Stimulated activated CD4-positive, alpha-beta T cell treated with anti-CD3 and anti-CD28 coated beads, Interleukin-4, amount 100 ng/mL, for 4 hours (primary cell): ENCODE data around the gene ASIC2.

ENCODE experiments used
- DNase-seq, 2 experiments: peaks; one replicate each; pipeline ENCODE4 v3.0.0-alpha.2; 2020

ASIC2 gene

GRCh38 chr17:33151565-33151964, 141.5 kb downstream of the ASIC2 start:
- no peak for DNase-seq

GRCh38 chr17:33145941-33146340, 147.2 kb downstream of the ASIC2 start:
- DNase-seq, result no peak

GRCh38 chr17:33144837-33145236, 148.3 kb downstream of the ASIC2 start:
- no peak for DNase-seq

GRCh38 chr17:33142705-33143299, 150.3 kb downstream of the ASIC2 start:
- no peak for DNase-seq

GRCh38 chr17:33140413-33141099, 152.5 kb downstream of the ASIC2 start:
- DNase-seq, result no peak

- no peak for DNase-seq
Measured at GRCh38 chr17:33138627-33139026, 154.5 kb downstream of the ASIC2 start.

- no peak for DNase-seq
Measured at GRCh38 chr17:33137426-33137825, 155.7 kb downstream of the ASIC2 start.

GRCh38 chr17:33135691-33136090, 157.4 kb downstream of the ASIC2 start:
- no peak for DNase-seq

- no peak for DNase-seq
Measured at GRCh38 chr17:33131620-33132019, 161.5 kb downstream of the ASIC2 start.

GRCh38 chr17:33127706-33128105, 165.4 kb downstream of the ASIC2 start:
- DNase-seq, result no peak

- DNase-seq, result no peak
Measured at GRCh38 chr17:33126086-33126485, 167.0 kb downstream of the ASIC2 start.

GRCh38 chr17:33125552-33125950, 167.5 kb downstream of the ASIC2 start:
- no peak for DNase-seq

- no peak for DNase-seq
Measured at GRCh38 chr17:33124871-33125551, 168.1 kb downstream of the ASIC2 start.

GRCh38 chr17:33124185-33124584, 168.9 kb downstream of the ASIC2 start:
- DNase-seq, result no peak

GRCh38 chr17:33121756-33122155, 171.3 kb downstream of the ASIC2 start:
- no peak for DNase-seq

GRCh38 chr17:33121272-33121671, 171.8 kb downstream of the ASIC2 start:
- no peak for DNase-seq

- DNase-seq, result no peak
Measured at GRCh38 chr17:33120103-33120502, 173.0 kb downstream of the ASIC2 start.

GRCh38 chr17:33118391-33119075, 174.6 kb downstream of the ASIC2 start:
- DNase-seq, result no peak

- DNase-seq, result no peak
Measured at GRCh38 chr17:33116021-33116551, 177.0 kb downstream of the ASIC2 start.

- no peak for DNase-seq
Measured at GRCh38 chr17:33115366-33115765, 177.7 kb downstream of the ASIC2 start.

- DNase-seq, result no peak
Measured at GRCh38 chr17:33113991-33114370, 179.1 kb downstream of the ASIC2 start.

- DNase-seq, result no peak
Measured at GRCh38 chr17:33113276-33113990, 179.7 kb downstream of the ASIC2 start.

GRCh38 chr17:33112763-33113162, 180.3 kb downstream of the ASIC2 start:
- DNase-seq, result no peak
